ENCODE data around the gene CASZ1.

CASZ1 gene

DNA sequence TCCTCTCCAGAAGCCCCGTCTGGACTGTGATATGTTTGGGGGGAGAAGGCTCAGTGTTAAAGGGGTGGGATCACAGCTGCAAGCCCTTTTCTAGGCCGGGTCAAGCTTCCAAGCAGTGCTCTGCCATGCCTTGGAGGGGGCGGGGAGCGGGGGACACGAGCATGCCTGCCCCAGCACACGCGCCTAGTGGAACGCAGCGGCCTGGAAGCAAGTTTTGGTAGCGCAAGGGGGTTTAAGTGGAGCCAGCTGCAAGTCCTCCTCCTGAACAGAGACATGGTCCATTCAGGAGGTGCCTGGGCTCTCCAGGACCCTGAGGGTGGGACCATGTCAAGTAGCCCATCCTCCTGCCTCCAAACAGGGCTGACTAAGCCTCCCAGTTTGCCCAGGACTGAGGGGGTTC lies 112.2 kb downstream of the CASZ1 start:
- DNase-seq, result no peak

DNA sequence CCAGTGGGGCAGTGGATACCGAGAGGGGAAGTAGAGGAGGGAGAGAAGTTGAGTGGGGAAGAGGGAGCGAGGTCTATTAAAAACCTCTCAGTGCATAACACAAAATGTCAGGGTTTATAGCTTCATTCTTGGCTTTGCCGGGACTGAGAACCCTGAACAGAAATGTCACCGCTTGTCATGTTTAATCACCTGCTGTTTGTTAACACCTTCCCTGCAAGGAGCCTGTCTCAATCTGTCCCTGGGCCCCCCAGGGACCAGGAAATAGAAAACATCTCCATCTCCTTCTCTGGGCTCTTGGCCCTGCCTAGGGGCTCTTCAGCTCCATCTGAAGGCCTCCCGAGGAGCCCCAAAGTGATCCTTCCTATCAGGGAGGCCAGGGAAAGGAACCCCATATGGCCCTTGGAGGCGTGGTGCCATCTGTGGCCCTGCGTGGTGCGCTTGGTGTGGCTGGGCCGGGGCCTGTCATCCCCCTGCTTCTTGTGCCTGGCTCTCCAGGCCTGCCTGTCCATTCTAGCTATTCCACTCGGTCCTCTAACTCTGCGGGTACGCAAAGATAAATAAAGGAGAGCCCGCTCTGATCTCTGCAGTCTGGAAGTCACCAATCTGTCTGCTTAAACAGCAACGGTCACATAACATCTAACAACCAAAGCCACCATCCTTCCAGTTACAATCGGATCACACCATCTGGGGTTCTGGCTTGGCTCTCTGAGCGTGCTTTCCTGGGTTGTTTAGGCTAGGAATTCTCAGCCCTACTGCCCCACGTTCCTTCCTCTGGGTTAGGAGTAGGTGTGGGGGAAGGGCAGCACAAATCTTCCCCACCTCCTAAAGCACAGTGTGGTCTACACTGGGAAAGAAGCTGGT lies 113.8 kb downstream of the CASZ1 start:
- no peak for DNase-seq

DNA sequence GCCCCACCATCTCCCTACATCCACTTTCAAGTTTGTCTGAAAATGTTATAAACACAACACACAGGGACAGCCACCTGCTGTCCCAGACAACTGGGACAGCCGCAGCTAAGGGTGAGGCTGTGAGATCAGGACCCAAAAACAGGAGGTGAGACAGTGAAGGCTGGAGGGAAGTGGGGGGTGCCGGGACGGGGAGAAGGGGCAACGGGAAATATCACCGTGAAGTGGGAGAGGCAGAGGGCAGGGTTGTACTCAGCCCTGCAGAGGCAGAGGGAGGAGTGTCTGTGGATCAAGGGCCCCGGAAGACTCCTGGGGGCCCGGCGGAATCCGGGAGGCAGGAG lies 114.4 kb downstream of the CASZ1 start:
- DNase-seq, result no peak

DNA sequence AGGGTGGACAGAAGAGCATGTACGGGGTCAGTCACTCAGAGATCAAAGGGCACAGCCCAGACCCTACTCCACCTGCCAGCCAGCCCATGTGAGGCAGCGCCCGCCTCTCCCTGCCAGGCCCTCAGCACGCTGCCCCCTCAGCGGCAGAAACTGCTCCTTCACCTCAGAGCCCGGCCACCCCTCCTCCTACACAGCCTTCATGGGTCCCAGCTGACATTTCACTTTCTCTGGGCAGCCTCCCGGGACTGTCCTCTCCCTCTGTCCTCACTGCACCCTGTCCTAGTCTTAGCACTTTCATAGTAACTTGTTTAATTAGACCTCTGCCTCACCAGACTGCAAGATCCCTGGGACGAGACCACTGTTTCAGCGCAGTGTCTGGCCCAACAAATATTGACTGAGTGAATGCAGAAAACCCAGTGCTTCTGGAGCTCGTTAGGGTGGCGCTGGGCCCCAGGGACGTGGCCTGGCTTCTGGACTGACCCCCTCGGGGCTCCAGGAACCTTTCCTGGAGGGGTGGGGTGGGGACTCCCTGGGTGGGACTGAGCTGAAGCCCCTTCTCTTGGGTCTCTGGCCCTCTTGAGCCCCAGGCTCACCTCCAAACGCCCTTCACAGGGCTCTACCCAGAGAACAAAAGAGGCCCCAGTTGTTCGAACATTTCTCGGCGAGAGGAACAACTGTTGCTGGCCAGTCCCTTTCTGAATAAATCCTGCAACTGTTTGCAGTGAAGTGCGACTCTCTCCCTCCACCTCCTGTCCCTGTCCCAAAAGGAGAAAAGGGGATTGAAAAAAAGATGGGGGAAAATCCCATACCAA lies 114.9 kb downstream of the CASZ1 start:
- DNase-seq, result no peak

DNA sequence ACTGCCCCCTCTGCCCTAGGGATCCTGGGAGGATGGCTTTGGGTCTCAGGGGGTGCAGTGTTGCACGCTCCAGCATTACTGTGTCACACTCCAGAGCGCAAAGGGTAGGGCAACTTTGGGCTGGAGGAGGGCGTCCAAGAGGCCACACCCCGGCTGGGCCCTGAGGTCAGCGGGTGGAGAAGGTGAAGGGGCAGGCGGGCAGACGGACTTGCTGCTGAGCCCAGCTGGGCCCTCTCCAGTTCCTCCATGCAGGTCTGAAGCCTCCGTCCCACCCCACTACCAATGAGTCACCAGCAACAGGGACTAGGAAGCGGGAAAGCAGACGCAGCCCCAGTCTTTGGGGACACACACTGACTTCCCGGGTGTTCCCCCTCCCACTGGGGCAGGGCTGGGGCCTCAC lies 116.0 kb downstream of the CASZ1 start:
- DNase-seq, result no peak

DNA sequence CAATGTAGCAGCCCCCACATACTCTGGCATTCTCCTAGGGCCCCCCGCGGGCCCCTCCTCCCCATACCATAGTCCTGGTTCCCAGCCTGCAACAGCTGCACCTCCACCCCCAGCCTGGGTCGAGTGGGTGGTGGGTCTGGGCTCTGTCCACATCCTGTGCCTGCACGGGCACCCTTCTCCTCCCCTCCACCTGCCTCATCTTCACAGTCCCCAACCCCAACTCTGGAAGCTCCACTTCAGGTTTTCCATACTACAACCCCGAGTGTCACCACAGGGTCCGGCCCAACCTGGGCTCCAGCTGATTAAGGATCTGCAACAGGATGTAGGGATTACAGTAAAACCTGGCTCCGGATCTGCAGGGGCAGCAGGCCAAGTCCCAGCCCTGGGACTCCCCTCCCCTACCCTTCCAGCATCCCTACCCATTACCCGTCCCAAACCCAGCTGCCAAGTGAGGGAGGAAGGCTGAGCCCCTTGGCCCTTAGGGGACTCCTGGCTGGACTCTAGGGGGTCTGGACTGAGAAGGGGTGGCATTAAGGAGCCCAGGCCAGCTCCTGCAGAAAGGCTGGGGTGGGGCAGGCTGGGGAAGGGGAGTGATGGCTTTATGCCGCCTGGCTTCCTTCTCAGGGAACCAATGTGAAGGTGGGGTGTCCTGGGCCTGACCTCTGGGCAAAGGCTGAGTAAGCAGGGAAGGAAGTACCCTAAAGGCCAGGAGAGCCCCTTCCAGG lies 116.8 kb downstream of the CASZ1 start:
- DNase-seq, result peak; percentile 19 to 61

DNA sequence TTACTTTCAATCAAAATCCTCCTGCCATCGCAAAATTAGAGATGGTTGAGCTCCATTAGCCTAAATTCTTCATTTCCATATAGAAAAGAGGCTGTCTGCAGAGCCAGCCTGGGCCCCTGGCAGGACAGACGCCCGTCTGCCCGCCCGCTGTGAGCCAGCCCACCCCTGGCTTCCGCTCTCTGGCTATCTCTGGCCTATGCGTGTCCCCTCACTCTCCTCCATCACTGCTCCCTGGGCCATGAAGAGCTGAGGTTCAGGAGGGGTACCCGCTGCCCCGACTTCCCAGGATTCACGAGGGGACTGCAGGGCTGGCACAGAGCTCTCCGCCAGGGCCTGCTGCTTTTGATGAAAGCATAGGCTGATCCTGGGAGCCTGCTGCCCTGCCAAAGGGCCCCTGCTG lies 117.6 kb downstream of the CASZ1 start:
- DNase-seq, result no peak

DNA sequence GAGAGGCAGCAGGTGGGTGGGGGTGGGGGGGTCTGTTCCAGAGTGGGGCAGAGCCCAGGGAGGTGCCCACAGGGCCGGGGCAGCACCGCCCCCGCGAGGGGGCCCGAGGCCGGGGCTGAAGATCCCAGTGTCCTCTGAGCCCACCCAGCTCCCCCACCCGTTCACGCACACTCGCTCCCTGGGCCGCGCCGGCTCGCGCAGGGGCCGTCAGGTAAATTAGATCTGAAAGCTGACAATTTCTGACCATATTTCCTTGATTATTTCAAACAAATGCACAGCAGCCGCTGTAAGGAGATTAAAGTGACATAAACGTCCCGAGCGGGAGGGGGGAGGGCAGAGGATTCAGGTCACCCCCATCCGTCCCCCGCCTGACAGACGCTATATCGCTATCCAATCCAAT lies 118.0 kb downstream of the CASZ1 start:
- no peak for DNase-seq

DNA sequence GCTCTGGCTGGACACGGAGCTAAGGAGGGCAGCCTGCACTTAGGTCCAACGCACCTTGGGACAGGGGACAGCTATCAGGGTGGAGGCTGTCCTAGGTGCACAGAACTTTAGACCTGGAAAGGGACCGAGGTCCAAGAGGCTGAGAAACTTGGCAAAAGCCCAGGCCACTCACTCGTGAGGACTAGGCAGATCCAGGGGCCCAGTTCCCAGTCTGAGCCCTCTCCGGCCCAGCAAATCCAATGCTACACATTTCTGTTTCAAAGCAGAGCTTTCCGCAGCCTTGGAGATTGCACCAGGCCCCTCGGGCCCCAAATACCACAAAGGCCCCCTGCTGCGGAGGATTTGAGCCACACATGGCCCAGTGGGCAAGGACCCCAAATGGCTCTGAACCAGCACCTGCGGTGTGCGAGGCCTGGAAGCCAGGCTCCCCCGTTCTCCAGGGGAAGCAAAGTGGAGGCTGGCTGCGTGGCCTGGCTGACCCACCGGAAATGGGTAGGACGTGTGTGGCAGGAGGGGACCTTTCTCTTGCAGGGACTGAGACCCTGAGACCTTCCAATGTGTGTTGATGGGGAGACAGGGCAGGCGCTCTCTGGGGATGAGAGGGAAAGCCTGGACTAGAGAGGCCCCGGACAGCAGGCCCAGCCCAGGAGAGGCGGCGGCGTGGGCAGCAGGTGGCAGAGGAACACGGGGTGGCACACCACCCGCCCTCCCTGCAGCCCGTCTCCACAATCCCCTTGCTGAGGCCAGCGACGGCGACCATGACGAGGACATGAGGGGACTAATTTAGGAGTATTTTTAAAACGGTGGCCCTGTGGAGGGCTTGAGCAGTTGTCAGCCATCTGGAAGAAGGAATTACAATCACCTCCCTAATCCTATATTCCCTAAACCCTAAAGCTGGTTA lies 118.7 kb downstream of the CASZ1 start:
- DNase-seq, result peak in 1 of 2 experiments; percentile 21

DNA sequence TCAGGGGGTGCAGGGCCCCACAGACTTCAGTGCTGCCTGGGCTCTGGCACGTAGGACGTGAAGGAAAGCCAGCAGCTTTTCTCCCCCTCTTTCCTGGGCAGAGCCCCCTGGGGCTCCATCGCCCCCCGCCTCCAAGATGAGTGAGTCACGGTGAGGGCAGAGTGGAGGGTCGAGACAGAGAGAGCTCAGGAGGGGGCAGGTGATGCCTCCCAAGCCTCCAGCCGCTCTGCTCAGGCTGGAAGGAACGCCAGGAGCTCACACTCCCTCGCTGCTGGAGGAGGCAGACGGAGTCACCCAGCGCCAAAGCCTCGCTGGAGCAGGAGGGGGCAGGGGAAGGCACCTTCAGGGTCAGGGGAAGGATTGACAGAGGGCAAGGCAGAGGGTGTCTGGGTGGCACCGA lies 119.5 kb downstream of the CASZ1 start:
- DNase-seq, result no peak

DNA sequence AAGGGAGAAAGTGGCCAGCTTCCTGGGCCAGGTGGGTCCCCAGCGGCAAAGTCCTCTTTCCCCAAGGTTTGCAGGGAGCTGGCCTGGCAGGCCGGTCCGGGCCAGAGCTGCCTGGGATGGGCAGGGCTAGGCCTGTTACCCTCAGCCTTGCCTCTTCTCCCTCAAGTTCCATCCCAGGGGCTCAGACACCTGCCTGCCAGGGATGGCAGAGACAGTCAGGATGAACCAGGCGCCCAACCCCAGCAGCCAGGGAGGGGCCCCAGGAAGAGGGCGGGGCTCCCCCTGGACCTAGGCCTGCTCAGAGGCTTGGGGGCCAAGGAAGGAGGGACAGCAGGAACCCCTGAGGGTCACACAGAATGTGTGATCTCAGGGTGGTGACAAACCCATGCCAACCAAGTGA lies 120.6 kb downstream of the CASZ1 start:
- DNase-seq, result no peak

DNA sequence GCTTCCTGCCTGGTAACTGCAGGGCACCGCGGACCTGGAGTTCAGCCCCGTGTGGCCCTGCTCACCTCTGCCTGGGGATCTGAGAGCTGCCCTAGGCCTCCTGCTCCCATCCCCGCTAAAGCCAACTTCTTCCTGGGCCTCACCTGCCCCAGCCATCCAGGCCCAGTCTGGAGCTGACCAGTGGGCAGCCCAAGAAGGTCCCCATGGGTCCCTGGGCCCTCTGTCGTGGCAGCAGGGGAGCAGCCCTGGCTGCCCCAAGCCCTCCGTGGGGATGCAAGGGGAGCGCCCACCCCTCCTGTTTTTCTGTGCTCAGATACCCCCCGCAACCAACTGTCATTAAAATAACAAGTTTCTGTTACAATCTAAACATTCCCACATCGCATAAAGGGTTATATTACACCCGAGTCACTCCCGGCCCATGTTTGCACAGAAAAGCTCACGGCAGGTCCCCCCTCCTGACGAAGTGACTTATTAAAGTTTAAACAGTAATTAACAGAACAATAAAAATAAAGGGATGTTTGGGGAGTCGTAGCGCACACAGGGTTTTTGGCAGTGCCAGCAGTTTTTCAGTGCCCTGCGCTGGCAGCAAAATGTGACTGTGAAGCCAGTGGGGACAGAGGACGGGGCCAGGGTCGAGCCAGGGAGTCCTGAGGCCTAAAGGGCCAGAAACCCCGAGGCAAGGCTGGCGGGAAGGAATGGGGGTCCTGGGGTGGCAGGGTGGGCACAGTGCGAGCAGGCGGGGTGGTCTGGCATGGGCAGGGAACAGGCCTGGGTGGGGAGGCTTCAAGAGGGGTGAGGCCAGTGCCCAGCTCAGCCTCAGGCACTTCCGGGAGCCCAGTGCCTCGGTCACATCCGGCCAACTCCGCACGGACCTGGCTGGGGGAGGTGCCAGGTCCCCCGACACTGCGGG lies 121.5 kb downstream of the CASZ1 start:
- DNase-seq, result no peak

DNA sequence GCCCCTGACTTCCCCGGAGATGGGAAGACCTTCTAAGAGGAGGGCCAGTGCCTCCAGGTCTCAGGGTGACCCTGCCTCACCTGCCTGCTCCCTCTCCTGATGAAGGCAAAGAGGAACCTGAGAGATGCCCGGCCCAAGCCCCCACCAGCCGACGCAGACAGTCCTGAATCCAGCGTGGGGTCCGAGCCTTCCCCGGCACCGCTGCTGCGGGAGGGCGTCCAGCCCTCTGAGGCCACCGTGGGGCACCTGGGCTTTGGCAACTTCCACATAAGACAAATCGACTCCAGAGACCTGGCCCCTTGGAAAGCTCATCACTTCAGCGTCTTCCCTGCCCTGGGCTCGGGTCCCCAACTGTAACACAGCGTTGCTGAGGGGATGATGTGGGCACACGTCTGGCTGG lies 122.2 kb downstream of the CASZ1 start:
- no peak for DNase-seq

DNA sequence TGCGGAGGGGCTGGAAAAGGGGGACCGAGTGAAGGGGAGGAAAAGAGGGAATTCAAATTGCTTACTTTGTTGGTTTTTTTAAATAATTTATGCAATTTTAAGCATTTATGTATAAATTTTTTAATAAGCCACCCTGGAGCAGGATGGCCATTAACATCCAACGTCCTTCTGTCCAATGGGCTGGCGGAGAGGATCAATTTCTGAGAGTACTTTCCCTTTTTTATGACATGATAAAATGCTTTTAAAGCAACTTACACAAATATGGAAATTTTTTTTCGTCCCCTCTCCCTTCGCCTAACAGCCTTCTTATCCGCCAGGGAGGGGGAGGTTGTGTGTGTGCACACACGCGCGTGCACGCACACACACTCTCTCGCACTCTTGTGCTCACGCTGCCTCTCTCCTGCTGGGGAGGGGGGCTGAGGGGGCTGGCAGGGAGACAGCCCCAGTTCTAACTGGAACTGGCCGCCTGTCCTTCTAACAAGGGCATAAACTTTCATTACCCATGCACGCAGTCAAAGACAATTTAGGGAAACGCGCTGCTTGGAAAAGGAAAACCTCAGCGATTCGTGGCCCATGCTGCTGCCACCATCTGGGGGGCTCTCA lies 123.2 kb downstream of the CASZ1 start:
- no peak for DNase-seq

DNA sequence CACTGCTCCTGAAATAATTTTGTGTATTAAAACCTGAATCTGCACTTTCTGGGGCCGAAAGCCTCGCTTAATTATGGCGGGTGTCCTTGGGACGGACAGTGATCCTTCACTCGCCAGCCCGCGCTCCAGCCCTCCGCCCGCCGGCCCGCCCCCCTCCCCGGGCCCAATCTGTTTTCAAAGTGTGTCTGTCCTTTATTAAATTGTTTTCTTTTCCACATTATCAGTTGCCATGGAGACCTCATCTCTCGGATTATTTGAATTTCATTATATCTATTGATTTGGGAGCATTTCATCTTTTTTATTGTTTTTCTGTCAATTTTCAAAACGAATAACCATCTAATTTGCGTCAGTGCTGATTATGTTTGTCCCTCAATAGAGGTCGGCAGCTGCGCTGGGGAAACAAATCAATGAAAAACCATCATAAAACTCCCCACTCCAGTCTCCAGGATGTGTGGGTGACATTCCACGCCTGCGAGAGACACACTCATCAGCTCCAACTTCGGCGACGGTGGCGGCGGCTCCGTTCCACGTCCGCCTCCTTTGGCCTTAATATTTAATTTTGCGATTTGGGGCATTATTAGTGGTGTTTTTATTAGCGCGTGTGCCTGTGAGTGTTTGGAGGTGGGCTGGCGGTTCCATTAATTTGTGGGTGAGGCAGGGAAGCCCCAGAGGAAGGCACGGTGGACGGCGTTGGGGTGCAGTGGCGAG lies 123.9 kb downstream of the CASZ1 start:
- no peak for DNase-seq

DNA sequence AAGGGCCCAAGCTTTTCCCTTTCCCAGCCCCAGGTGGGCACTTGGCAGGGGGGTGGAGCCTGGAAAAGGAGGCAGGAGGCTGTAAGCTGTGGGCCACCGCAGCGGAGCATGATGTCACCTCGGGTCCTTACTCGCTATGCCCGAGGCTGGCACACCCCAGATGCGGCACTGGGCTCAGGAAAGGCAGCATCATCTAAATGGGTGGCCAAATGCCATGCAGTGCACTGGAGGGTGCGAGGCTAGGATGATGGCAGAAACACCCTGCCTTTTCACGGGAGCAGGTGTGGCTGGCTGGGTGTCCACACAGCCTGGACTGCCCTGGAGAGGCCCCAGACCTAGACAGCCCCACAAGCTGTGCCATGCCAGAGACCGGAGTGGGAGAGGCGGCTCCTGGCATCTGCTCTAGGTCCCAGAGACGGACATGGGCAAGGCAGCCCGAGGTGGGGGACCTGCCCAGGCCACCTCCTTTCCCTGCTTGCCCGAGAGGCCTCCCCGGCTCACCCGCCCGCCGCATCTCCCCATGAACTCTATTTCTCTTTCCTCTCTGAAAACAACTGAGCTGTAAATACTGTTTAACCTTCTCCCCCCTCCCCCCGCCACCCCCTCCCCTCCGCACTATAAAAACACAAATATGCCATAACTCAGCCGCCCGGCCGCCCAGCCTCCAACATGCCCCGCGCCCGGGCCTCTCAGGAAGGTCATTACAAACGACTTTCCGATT lies 124.7 kb downstream of the CASZ1 start:
- DNase-seq, result no peak

DNA sequence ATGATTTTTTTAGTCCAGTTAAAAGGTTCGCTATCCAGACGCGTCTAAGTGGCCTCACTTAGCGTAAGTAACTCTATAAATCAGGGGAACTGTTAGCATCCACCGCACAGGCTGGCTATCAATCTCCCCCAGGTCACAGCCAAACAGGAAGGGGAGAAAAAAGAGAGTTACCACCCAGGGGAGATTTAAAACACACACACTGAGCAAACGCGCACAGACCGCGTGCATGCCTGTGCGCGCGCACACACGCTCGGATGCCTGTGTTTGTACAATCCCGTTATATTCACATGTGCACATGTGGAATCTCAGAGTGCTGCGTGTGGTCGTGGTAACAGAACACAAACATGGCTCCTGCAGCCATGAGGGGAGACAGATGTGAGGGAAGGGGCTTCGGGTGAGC lies 125.4 kb downstream of the CASZ1 start:
- DNase-seq, result no peak

DNA sequence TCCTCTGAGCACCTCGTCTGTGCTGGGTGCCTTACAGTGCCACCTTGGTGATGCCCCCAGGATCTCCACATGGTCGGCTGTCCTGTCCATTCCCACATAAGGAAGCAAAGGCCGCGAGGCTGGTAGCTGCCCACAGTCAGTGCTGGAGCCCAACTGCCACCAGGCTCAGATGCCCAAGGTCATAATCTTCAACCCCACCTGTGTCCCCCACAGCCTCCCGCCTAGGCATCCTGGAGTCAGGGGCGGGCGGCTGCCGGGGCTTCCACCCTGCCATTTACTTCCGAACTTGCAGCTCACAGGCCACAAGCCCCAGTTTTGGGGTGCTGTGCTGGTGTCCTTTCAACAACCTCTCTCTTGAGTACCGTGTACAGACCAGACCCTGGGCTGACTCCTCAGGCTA lies 126.3 kb downstream of the CASZ1 start:
- DNase-seq, result no peak

DNA sequence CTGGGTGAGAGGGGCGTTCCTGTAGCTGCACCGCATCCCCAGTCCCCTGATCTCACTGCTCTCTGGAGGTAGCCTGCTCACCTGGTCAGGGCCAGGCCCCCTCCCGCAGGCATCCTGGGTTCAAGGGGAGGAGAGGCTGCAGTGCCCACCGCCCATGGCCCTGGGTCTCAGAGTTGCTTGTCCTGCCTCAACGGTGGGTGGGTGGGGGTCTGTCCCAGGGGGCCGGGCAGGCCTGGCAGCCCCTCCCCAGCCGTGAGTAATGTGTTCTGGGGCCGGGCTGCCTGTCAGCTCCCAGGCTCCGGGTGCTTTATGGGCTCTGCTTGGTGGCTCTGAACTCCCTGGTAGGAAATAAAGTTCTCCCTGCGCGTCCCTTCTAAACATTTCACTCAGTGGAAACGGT lies 126.9 kb downstream of the CASZ1 start:
- DNase-seq, result no peak
